Purkinje cell (primary cell): ENCODE measurements around the gene KCNH5. TPM values are rescaled to one million over a fixed set of nuclear protein-coding genes. Genes with fewer than 3 reads are reported as not detected.

ENCODE experiments used
- polyA plus RNA-seq: library from polyadenylated mRNA; unstranded; fragments of >200 nt; fragmentation: Nextera tagmentation; gene quantifications from 2 replicates; pipeline ENCODE4 v1.2.1, GENCODE V29; 2014

Gene KCNH5
- 1.3 TPM in 1 of 2 replicates, not detected in the other for polyA plus RNA-seq

DNA sequence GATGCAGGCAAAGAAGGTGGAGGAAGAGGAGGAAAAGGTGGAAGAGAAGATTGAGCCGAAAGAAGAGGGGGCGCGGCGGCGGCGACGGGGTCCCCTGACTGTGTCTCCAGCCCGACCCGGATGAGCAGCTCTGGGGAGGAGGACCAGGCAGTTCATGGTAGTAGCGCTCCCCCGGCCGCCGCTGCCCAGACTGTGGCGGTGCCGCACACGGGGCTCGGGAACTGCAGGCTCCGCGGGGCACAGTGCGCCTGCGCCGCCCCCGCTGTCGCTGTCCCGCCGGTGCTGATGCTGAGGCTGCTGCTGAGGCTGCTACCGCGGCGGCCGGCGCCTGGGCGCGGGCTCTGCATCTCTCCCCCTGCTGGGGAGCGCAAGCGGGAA is at the start of gene KCNH5:
Gene KCNH5, minus strand, starts transcription at position 225 of the 378 bp plus-strand sequence. CDS start 272 bp downstream, outside the sequence.

Other genes starting within 250 kb of the KCNH5 start
- 2.0 and 7.8 TPM in 2 replicates for gene RHOJ, start 159.0 kb upstream of the KCNH5 start, polyA plus RNA-seq